ENCODE data around the gene SEC14L2.
"Not testable (repeated sequence)": the region's sequence is repeated elsewhere in the genome, so short reads cannot be mapped to it uniquely, and the experiment has no call there.

The SEC14L2 gene

GRCh38 chr22:30460555-30460954 is 63.7 kb downstream of the SEC14L2 start:
- not testable (repeated sequence) for DNase-seq

- no peak for DNase-seq
Measured at GRCh38 chr22:30469165-30469564, 72.3 kb downstream of the SEC14L2 start.

- no peak for DNase-seq
Measured at GRCh38 chr22:30470655-30471054, 73.8 kb downstream of the SEC14L2 start.

- DNase-seq: no peak
Measured at GRCh38 chr22:30471616-30472318, 74.9 kb downstream of the SEC14L2 start, which contains the start of gene SEC14L3. TSS of gene SEC14L3 (minus strand) at chr22:30472017. CDS start at chr22:30471958, 59 bp downstream.

DNA sequence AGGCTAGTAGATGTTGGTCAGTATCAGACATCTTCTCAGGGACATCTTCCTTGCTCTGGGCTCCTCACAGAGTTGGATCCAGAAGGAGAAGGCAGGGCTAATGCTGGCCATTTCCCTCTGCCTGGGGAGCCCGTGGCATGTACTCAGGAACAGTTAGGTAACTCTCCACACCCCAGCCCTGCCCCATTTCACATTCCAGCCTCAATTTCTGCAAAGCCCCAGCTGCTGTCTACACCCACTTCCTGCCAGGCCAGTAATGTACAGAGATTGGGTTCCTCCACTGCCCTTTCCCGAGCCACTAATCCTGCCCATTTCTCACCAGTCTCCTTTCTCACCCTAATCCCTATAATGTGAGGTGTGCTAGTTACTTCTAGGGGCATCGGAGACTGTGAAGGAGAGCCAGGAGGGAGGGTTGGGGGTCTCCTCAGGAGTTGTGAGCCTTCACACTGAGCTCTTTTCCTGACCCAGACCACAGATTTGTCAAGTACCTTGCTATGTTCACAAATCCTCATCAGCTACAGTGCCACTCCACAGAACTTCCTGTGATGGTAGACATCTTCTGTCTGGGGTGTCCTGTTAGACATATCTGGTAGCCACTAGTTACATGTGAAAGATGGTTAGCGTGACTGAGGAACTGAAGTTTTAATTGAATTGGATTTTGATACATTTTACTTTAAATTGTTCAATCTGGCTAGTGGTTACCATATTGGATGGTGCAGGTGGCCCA is 76.3 kb downstream of the SEC14L2 start:
- no peak for DNase-seq

GRCh38 chr22:30474121-30474520 is 77.3 kb downstream of the SEC14L2 start:
- no peak for DNase-seq
